HG02798 (cell line): ENCODE results near the gene TTC28.
"Not testable (repeated sequence)": the region's sequence is repeated elsewhere in the genome, so short reads cannot be mapped to it uniquely, and the experiment has no call there.

ENCODE experiments used
- ATAC-seq: cut with Tn5 transposase; IDR thresholded peaks from one replicate; pipeline ENCODE4 v1.9.1; 2021; ENCODE audit warnings: mild to moderate bottlenecking; ENCODE audit not compliant: unreplicated experiment, poor library complexity

Gene TTC28

DNA sequence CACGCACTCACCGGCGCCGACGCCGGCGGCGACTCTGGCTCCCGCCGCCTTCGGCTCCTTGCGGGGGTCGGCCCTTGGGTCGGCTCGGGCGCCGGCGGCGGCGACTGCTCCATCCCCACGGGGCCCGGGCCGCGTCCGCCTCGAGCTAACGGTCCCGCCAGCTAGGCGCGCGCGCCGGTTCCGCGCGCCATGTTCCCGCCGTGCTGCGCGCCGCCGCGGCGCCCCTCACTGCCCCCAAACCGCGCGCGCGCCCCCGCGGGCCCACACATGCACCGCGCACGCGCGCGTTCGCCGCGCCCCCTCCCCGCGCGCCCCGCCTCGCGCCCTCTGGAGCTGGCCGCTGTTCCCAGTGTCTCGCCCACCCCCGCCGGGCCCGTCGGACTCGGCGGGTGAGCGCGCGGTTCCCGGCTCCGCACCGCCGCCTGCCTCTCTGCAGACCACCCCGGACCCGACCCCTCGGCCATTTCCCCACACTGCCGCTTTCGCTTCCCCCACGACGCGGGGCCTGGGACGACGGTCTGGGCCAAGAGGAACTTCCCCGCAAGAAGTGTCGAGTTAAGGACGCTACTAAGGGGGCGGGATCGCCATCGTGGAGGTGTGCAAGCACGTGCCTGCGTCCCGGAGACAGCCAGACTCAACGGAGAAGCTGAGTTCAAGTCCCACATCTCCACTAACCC lies at the start of gene TTC28:
Gene TTC28, minus strand, starts transcription at position 230 of the 677 bp plus-strand sequence. Its CDS starts 117 bp downstream, at position 113.
- not testable (repeated sequence) for ATAC-seq

DNA sequence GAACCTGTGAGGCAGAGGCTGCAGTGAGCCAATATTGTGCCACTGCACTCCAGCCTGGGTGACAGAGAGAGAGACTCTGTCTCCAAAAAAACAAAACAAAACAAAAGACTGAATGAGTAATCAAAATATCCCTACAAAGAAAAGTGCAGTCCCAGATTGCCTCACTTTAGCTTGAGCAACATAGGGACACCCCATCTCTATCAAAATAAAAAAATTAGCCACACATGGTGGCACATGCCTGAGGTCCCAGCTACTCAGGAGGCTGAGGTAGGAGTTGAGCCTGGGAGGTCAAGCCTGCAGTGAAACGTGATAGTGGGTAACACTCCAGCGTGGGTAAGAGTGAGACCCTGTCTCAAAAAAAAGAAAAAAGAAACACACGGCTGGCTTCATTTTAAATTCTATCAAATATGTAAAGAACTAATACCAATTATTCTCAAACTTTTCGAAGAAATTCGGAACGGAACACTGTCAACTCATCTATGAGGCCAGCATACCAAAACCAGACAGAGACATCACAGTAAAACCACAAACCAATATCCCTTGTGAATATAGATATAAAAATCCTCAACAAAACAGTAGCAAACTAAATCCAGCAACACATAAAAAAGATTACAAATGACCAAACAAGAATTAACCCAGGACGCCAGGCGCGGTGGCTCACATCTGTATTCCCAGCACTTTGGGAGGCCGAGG lies 49.1 kb upstream of the TTC28 start:
- ATAC-seq, result no peak

DNA sequence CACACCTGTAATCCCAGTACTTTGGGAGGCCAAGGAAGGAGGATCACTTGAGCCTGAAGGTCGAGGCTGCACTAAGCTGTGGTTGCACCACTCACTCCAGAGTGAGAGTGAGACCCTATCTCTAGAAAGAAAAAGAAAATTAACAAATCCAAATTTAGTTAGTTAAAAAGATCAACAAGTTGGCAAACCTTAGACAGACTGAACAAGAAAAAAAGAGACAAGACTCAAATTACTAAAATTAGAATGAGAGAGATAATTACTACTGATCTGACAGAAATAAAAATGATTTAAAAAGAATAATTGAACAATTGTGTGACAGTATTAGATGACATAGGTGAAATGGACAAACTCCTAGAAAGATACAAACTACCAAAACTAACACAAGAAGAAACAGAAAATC lies 48.4 kb upstream of the TTC28 start:
- no peak for ATAC-seq

DNA sequence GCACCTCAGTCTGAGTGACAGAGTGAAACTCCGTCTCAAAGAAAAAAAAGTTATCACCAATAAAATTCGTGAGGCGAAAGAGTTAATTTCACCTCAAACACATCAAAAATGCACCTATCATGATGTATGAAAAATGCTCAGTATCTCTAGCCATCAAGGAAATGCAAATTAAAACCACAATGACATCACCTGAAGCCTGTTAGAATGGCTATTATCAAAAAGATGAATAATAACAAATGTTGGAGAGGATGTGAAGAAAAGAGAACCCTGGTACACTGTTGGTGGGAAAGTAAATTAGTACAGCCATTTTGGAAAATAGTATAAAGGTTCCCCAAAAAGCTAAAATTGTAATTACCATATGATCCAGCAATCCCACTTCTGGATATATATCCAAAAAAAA lies 38.4 kb upstream of the TTC28 start:
- ATAC-seq, result no peak

DNA sequence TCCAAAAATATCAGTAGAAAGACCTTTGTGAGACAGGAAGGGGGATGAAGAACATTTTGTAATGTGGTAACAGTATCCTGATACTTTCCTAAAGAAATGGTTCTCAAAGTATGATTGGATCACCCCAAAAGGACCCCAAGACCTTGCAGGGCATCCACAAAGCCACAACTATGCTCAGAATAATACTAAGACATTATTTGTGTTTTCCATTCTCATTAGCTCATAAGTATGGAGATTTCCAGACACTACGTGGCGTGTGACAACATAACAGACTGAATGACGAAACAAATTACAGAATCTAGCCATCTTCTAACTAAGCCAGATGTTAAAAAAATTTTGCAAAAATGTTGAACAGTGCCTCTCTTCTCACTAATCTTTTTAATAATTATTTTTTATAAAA lies 37.0 kb upstream of the TTC28 start:
- no peak for ATAC-seq

DNA sequence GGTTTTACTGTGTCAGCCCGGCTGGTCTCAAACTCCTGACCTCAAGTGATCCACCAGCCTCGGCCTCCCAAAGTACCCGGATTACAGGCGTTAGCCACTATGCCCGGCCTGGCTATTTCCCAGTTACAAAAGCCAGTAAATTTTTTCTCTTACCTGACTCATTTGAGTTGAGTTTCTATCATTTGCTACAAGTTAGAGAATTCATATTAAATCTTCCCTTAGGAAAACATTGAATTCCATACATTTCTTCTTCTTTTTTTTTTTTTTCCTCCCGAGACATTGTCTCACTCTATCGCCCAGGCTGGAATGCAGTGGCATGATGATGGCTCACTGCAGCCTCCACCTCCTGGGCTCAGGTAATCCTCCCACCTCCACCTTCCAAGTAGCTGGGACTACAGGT lies 36.0 kb upstream of the TTC28 start:
- ATAC-seq, result no peak

DNA sequence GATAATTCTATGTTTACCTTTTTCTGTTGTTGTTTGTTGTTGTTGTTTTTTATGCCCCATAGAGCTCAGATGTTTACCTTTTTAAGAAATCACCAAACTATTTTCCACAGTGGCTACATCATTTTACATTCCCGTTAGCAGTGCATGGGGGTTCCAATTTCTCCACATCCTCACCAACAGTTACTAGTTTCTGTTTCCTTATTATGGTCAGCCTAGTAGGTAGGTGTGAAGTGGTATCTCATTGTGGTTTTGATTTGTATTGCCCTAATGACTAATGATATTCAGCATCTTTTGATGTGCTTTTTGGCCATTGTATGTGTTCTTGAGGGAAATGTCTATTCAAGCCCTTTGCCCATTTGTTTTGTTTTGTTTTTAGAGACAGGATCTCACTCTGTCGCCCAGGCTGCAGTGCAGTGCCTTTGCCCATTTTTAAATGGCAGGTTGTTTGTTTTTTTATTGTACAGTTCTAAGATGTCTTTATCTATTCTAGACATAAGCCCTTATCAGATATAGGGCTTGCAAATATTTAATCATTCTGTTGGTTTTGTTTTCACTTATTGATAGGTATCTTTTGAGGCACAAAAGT lies 34.5 kb upstream of the TTC28 start:
- no peak for ATAC-seq

DNA sequence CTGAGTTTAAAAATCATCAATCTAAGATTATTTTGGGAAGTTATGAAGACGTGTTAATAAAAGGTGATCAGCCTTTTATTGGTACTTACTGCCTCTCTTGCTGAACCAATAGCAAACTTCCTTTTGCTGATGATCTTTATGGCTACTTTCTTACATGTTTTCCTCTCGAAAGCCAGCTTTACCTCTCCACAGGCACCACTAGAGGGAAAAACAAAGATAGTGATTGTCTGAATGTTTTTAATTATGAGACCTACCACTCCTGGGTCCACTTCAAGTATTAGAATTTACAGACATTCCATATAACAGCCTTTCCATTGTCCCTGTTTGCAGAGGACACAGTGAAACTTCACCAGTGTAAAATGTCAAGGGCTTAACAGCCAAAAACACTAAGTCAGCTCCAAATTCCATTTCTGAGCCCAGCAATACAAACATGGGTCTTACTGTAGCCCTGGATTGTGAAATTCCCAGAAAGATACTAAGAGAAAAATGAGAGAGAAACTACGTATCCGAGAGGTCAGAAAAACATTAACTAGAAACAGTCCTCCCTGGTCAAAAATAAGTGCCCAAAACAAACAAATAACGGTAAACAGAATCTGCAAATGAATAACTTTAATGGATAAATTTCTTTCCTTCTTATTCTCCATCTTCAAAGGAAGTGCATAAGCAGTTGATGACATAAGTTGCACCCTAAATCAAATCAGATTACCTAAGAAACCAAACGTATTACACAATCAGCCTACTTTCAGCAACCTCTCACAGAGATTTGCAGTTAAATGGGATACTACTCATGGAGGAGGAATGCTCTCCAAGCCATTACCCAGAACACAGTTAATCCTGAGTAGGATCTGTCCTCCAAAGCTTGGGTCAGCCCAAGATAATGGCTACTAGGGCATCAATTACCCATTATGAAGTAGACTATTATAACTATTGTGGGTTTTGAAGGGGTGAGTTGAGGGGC lies 32.5 kb upstream of the TTC28 start:
- ATAC-seq, result no peak

DNA sequence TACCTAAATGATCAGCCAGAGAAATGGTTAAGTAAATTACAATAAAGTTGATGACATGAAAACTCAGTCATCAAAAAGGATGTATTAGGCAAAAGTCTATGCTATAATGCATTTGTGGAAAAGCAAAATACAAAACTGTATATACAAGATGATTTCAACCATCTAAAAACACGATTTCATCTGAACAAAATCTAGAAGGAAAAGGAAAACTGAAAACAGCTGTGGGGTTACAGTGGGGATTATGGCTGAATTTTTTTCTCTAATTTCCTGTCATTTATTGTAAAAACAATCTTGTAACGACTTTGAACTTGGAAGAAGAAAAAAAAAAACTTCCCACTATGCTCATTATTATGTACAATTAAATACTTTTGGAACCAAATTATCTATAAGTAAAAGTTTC lies 31.7 kb upstream of the TTC28 start:
- no peak for ATAC-seq

DNA sequence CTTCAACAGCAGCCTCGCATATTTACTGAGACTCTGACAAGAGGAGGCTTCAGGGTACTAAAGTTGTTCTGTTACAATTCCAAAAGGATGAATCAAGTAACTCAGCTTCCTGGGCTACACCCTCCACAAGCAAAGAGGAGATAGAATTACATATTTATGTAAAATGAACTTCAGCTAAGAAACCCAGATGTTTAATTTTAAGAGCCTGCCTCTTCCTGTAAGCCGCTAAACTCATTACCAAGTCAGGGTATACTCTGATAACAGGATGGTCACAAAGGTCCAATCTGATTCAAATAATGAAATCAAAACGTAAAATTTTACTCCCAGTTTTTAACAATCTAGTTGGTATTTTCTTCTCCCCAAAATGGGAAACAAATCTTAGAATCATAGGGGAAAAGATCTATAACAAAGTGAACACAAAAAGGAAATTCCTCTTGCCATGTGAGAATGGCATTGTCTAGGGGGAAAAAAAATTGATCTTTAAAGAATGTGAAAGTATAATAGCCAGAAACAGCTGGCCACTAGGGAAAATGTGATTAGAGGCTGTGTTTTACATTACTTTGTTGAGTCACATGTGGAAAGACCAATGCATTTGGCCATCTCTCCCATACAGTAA lies 31.0 kb upstream of the TTC28 start:
- no peak for ATAC-seq

DNA sequence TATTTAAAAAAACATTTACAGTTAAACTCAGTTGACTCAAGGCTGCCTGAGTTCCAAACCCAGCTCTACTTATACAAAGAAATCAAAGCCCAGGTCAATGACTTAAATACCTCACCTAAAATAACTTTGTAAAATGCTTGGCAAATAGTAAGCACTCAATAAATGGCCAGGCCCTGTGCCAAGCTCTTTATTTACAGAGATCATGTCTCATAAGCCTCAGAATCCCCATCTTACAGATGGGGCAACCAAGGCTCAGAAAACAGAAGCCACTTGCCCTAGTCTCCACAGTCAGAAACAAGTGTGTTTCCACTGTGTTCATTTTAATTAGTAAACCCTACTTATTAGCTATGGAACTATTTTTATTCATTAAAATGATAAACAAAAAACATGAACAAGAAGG lies 30.5 kb upstream of the TTC28 start:
- ATAC-seq, result no peak

DNA sequence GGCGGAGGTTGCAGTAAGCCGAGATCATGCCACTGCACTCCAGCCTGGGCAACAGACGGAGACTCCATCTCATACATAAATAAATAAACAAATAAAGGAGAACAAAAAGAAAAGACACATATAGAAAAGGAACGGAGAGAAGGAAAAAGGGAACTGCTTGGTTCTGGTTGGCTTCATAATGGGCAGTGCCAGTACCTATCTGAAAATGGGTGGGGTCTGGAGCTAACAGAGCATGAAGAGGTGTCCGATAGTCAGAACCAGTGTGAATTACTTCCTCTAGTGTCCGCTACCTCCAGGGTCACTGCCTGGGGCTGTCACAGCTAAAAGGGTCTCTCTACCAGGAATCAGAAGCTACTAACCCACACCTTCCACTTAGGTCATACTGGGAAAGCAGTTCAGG lies 27.2 kb upstream of the TTC28 start:
- no peak for ATAC-seq

DNA sequence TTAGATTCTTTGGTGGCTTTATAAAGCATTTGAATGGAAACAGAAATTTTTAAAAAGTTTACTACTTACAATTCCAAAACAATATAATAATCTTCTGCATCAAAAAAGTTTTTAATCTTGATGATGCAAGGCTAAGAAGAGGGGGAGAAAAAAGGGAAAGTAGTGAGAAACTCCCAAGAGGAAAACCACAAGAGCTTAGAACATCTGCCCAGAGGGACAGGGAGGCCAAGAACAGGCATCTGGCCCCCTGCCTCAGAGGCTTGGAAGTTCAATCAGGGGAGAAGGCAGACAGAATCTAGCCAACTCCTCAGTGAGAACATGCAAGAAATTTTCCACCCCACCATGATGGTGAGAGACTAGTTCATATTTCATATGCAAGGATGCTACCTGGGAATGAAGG lies 23.8 kb upstream of the TTC28 start:
- no peak for ATAC-seq

DNA sequence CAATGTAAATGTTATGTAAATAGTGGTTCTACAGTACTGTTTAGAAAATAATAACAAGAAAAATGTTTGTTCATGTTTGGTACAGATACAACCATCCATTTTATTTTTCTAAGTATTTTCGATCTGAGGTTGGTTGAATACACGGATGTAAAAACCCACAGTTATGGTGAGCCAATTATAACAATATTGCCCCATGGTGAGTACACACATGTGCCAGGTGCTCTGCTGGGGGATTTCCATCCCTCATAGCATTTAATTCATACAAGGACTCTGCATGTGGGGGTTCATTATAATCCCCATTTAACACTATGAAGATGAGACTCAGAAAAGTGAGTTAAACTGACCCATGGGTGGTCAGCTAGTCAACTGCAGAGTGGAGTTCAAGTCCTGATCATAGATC lies 23.3 kb upstream of the TTC28 start:
- ATAC-seq, result no peak

DNA sequence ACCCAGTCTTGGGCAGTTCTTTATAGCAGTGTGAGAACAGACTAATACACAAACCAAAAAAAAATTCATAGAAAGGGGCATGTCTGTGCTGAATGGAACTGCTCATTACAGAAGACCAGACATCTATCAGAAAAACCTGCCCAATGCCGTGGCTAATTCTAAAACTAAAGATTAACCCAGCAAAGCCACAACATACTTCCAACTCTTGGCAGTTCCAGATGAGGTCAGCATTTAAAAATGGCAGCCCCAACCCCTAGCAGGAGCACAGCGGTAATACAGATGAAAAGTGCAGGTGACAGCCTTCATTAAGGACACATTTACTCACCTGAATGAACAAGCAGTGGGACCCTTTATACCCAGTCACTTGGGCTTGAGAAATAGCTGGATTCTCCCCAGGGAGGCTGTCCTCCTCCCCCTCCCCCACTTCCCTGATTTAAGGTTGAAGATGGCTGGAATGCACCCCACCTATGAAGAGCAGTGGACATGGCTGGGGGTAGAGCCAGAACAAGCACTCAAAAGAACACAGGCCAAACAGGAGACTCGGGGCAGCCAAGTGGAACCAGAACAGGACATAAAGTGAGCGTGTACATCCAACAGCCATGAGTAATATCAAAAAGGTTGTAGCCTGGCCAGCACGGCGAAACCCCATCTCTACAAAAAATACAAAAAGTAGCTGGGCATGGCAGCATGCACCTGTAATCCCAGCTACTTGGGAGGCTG lies 13.6 kb upstream of the TTC28 start:
- ATAC-seq, result not testable (repeated sequence)

DNA sequence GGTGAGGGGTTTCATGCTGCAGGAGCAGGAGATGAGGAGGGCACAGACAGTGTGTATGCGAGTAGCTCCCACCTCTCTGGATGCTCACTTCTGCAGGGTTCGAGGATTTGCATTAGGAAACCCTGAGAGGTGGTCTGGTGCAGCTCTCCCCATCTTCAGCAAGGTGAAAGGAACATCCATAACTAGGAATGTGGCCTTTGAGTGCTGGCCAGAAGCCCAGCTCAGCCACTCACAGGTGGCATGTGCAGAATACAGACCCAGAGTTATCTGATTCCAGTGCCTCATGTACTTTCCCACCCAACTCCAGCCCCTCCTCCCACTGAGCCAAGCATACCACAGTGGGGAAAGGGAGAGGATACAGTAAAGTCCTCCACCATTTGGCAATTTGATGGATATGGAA lies 10.2 kb upstream of the TTC28 start:
- not testable (repeated sequence) for ATAC-seq

DNA sequence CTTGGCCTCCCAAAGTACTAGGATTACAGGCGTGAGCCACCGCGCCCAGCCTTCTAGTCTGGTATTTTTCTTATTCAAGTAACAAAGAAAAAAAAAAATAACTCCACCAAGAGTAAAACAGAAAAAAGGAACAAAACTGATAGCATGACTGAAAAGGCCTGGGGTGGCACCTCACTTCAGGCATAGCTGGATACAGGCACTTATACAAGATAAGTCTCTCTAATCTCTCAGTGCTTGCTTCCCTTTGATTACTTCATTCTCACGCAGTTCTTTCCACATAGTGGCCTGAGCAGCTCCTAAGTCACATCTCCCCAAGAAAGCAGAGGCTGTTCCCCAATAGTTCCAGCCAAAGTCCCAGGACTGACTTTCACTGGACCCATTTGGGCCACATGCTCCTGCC lies 3.3 kb upstream of the TTC28 start:
- ATAC-seq, result not testable (repeated sequence)

DNA sequence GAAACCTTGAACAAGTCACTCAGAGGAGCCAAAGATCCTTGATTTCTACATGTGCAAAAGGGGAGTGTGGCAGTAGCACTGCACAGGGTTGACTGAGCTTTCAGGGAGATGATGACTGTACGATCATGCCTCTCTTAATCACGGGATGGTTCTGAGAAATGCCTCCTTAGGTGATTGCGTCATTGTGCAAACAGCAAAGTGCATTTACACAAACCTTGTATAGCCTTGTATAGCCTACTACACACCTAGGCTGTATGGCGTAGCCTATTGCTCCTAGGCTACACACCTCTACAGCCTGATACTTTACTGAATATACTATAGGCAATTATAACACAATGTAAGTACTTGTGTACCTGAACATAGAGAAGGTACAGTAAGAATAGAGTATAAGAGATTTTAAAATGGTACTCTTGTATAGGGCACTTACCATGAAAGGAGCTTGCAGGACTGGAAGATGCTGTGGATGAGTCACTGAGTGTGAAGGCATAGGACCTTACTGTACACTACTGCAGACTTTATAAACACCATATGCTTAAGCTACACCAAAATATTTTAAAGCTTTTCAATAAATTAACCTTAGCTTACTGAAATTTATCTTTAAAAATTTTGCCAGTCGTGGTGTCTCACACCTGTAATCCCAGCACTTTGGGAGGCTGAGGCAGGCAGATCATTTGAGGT lies 1.3 kb upstream of the TTC28 start:
- ATAC-seq, result not testable (repeated sequence)
